HepG2 (cell line): Measurements from ENCODE around the gene HLCS. TPM values are rescaled to one million over a fixed set of nuclear protein-coding genes. Genes with fewer than 3 reads are reported as not detected.

Source experiments
- ATAC-seq: fragments of 200-7000 bp; cut with Tn5 transposase; 3 replicates; pipeline ENCODE4 v1.9.1; 2020; ENCODE audit warnings: mild to moderate bottlenecking, moderate library complexity
- BruUV-seq: library from RNA; stranded (reverse); fragments of 400-500 nt; replicated peaks from 2 replicates; lab custom pipeline; 2021; lab: Mats Ljungman, UMichigan
- CTCF ChIA-PET: fragments of 300-600 bp; formaldehyde crosslinking; extraction: SDS; loops from one replicate; lab custom pipeline; 2021; ENCODE audit warnings: low total read pairs, inconsistent platforms, low intra/inter-chr PET ratio; lab: Yijun Ruan, JAX
- POLR2A ChIA-PET: fragments of 350-600 bp; sonication (Branson Sonifier 250); formaldehyde crosslinking; loops from one replicate; lab custom pipeline; 2020; ENCODE audit warnings: antibody characterized with exemption, inconsistent platforms; lab: Yijun Ruan, JAX
- DNase-seq: peaks from one replicate; pipeline ENCODE4 v3.0.0-alpha.2; 2015; ENCODE audit warnings: low spot score
- FAIRE-seq: peaks from 3 replicates; lab custom pipeline; 2011; peaks lifted over from hg19 to GRCh38; lab: Jason Lieb, UNC
- H2AFZ ChIP-seq: one replicate; pipeline ENCODE4 v1.6.1; 2011; ENCODE audit warnings: low read length, inconsistent platforms
- H3K27ac ChIP-seq: fragments of 300-600 bp; 3 replicates; pipeline ENCODE4 v1.8.0; 2011; ENCODE audit warnings: mixed run types, mild to moderate bottlenecking, mixed read lengths, low read length, inconsistent platforms; ENCODE audit not compliant: insufficient read depth; ENCODE audit errors: extremely low read length
- H3K27me3 ChIP-seq, 2 experiments: fragments of 200-600 bp in 1 of 2; 2 replicates in 1 of 2; 3 replicates in 1 of 2; pipeline versions ENCODE4 v1.6.0 to v1.8.0; 2011; ENCODE audit warnings: low read length in 2 of 2, mild to moderate bottlenecking in 2 of 2, moderate library complexity in 2 of 2, inconsistent platforms in 1 of 2; ENCODE audit not compliant: insufficient read depth in 2 of 2, control insufficient read depth in 1 of 2
- H3K36me3 ChIP-seq, 2 experiments: fragments of 200-600 bp in 1 of 2; replicated peaks in 1 of 2; 2 replicates in 1 of 2; 3 replicates in 1 of 2; pipeline versions ENCODE4 v1.5.1 to v1.8.0; 2011; ENCODE audit warnings: low read length in 2 of 2, inconsistent platforms in 1 of 2; ENCODE audit not compliant: insufficient read depth in 2 of 2, control insufficient read depth in 1 of 2
- H3K4me1 ChIP-seq: 2 replicates; pipeline ENCODE4 v1.5.1; 2012; ENCODE audit warnings: low read length, inconsistent platforms; ENCODE audit not compliant: insufficient read depth
- H3K4me2 ChIP-seq: 2 replicates; pipeline ENCODE4 v1.6.0; 2011; ENCODE audit warnings: low read depth, low read length, inconsistent platforms
- H3K4me3 ChIP-seq, 3 experiments: fragments of 200-600 bp in 1 of 3; sonication (generic), shearing (Covaris generic) in 1 of 3; replicated peaks in 1 of 3; 2 replicates each; pipeline ENCODE4 v1.5.1; 2011 to 2016; ENCODE audit warnings: low read length in 3 of 3, inconsistent platforms in 2 of 3, low read depth in 2 of 3, mild to moderate bottlenecking in 2 of 3, control low read depth in 1 of 3, mixed read lengths in 1 of 3; ENCODE audit not compliant: insufficient read depth in 1 of 3
- H3K79me2 ChIP-seq: one replicate; pipeline ENCODE4 v1.6.1; 2011; ENCODE audit warnings: low read length, inconsistent platforms; ENCODE audit not compliant: insufficient read depth
- H3K9ac ChIP-seq: 2 replicates; pipeline ENCODE4 v1.6.0; 2011; ENCODE audit warnings: mild to moderate bottlenecking, low read depth, low read length, inconsistent platforms; ENCODE audit not compliant: insufficient read depth
- H3K9me3 ChIP-seq: 2 replicates; pipeline ENCODE4 v1.5.1; 2012; ENCODE audit warnings: mild to moderate bottlenecking, low read length
- H4K20me1 ChIP-seq: 2 replicates; pipeline ENCODE4 v1.6.0; 2011; ENCODE audit warnings: inconsistent platforms, mild to moderate bottlenecking, low read length, moderate library complexity; ENCODE audit not compliant: insufficient read depth
- GPN1 ChIP-seq: sonication (generic); formaldehyde crosslinking; IDR thresholded peaks from 2 replicates; pipeline ENCODE4 v1.5.1; 2020; ENCODE audit warnings: missing genetic modification reagents, borderline replicate concordance
- MXI1 ChIP-seq: IDR thresholded peaks from 3 replicates; pipeline ENCODE4 v1.6.1; 2012; ENCODE audit warnings: low read depth, low read length, inconsistent platforms, borderline replicate concordance
- NCOA5 ChIP-seq: sonication (generic); formaldehyde crosslinking; IDR thresholded peaks from 2 replicates; pipeline ENCODE4 v1.4.0; 2020; ENCODE audit warnings: missing genetic modification reagents
- NR2C2 ChIP-seq: sonication (generic); formaldehyde crosslinking; IDR thresholded peaks from 2 replicates; pipeline ENCODE4 v1.4.0; 2020; ENCODE audit warnings: missing genetic modification reagents, mild to moderate bottlenecking, moderate library complexity, borderline replicate concordance
- RELA ChIP-seq: sonication (generic); formaldehyde crosslinking; IDR thresholded peaks from 2 replicates; pipeline ENCODE4 v1.4.0; 2020; ENCODE audit warnings: missing genetic modification reagents
- RFX3 ChIP-seq: IDR thresholded peaks from 2 replicates; pipeline ENCODE4 v1.6.1; 2016; ENCODE audit warnings: missing biosample characterization, missing genetic modification reagents
- TOE1 ChIP-seq: sonication (generic); formaldehyde crosslinking; IDR thresholded peaks from 2 replicates; pipeline ENCODE4 v1.4.0; 2020; ENCODE audit warnings: mild to moderate bottlenecking, missing genetic modification reagents
- ZFP82 ChIP-seq: sonication (generic); formaldehyde crosslinking; IDR thresholded peaks from 2 replicates; pipeline ENCODE4 v1.5.1; 2020; ENCODE audit warnings: mild to moderate bottlenecking, missing genetic modification reagents, borderline replicate concordance
- ZKSCAN8 ChIP-seq: IDR thresholded peaks from 2 replicates; pipeline ENCODE4 v1.6.1; 2016; ENCODE audit warnings: borderline replicate concordance, missing genetic modification reagents, missing compliant biosample characterization
- ZNF329 ChIP-seq: sonication (generic); formaldehyde crosslinking; IDR thresholded peaks from 2 replicates; pipeline ENCODE4 v1.9.0; 2021; ENCODE audit warnings: low read depth, mild to moderate bottlenecking, missing genetic modification reagents
- ZNF354B ChIP-seq: sonication (generic); formaldehyde crosslinking; IDR thresholded peaks from 2 replicates; pipeline ENCODE4 v1.8.0; 2022; ENCODE audit warnings: mild to moderate bottlenecking, missing genetic modification reagents
- ZNF737 ChIP-seq: sonication (generic); formaldehyde crosslinking; IDR thresholded peaks from 2 replicates; pipeline ENCODE4 v1.5.0; 2020; ENCODE audit warnings: missing genetic modification reagents, mild to moderate bottlenecking, borderline replicate concordance
- ZNF761 ChIP-seq: sonication (generic); formaldehyde crosslinking; conservative IDR thresholded peaks from 2 replicates; pipeline ENCODE4 v1.4.0; 2020; ENCODE audit warnings: mild to moderate bottlenecking, missing genetic modification reagents
- WGBS: methylation state at CpG from one replicate; pipeline ENCODE4 v1.1.6; 2017; ENCODE audit warnings: low lambda C conversion rate; 5-methylcytosine and 5-hydroxymethylcytosine counted together
- in situ Hi-C: cut with HindIII; loops from 2 replicates; pipeline ENCODE4 v1.10.0; 2017; ENCODE audit warnings: low pct_unique_long_range_greater_than_20kb; ENCODE audit not compliant: extremely low pct_ligation_motif_present
- intact Hi-C: fragments of 100-400 bp; cut with micrococcal nuclease; formaldehyde crosslinking; loops from one replicate; pipeline ENCODE4 v1.10.0; 2022; ENCODE audit not compliant: unreplicated experiment
- polyA plus RNA-seq, 8 experiments: library from polyadenylated mRNA; depleted of rRNA in 3 of 8; stranded (reverse) in 7 of 8; unstranded in 1 of 8; fragments of >200 nt; fragmentation: Illumina TruSeq in 4 of 8; extraction: Trizol in 4 of 8; gene quantifications; 2 replicates each; pipeline versions ENCODE4 v1.2.1 to v1.2.3, GENCODE V29; 2011 to 2016; ENCODE audit warnings: low read depth in 4 of 8, missing spikeins in 1 of 8, mixed read lengths in 1 of 8; ENCODE audit not compliant: insufficient read depth in 1 of 8
- total RNA-seq, 5 experiments: library from RNA; depleted of rRNA; stranded (reverse); fragments of >200 nt; fragmentation: Illumina TruSeq; extraction: Trizol; gene quantifications; 2 replicates each; pipeline ENCODE4 v1.2.3, GENCODE V29; 2016; ENCODE audit warnings: low read depth in 1 of 5
- TF ChIP-seq, protein P1 (sequence below): sonication (generic); formaldehyde crosslinking; conservative IDR thresholded peaks from 2 replicates; pipeline ENCODE4 v1.4.0; 2020; ENCODE audit warnings: mild to moderate bottlenecking, missing genetic modification reagents, moderate library complexity
- TF ChIP-seq, protein P2 (sequence below): sonication (generic); formaldehyde crosslinking; IDR thresholded peaks from 2 replicates; pipeline ENCODE4 v1.5.0; 2020; ENCODE audit warnings: mild to moderate bottlenecking, missing genetic modification reagents, moderate library complexity
- TF ChIP-seq, protein P3 (sequence below): sonication (generic); formaldehyde crosslinking; IDR thresholded peaks from 2 replicates; pipeline ENCODE4 v1.9.0; 2022; ENCODE audit warnings: missing genetic modification reagents, mild to moderate bottlenecking, borderline replicate concordance
- TF ChIP-seq, protein P4 (sequence below): sonication (generic); formaldehyde crosslinking; IDR thresholded peaks from 2 replicates; pipeline ENCODE4 v1.9.0; 2021; ENCODE audit warnings: missing genetic modification reagents, mild to moderate bottlenecking, borderline replicate concordance

HLCS gene
- total and polyA plus RNA-seq, 2 of the 13 experiments (the other 11 are each of a cell fraction or from before 2014, with no cell fraction given) = 7.9 to 12.3 TPM

DNA sequence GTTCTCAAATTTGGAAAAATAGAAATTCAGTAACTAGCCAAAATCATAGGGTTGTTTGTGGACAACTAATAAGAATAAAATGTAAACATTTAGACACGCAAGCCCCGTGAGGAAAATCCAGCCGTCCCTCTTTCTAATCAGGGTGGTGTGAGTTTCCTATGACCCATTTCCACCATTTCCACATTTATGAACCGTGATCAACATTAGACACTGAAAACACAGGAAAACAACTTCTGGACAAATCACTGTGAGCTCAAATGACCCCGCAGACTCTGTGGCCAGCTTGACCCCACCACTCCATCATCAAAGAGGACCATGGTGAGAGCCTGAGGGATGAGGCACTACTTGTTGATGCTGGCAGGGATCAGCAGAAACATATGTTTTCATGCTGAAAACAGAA lies 166.6 kb downstream of the HLCS start:
- Histone ChIP-seq H3K4me3 (no peak overlapping the region), H4K20me1 (no peaks in the 10 kb centered on the region), H3K27ac (no peak overlapping the region), H3K9ac (no peak overlapping the region), H3K27me3 (no peaks in the 10 kb centered on the region), H2AFZ (no peak overlapping the region), H3K36me3 (no peaks in the 10 kb centered on the region), H3K79me2 (no peaks in the 10 kb centered on the region), H3K4me1 (no peaks in the 10 kb centered on the region), H3K4me2 (no peak overlapping the region), H3K9me3 (peaks cover 4% of the 10 kb centered on the region; the same call in 1 of the 2 replicates)
- ChIA-PET CTCF (no interaction called here), POLR2A (no interaction called here)
- 96% methylated on average over 5 of the region's 5 CpGs for WGBS
- ATAC-seq (no peak), FAIRE-seq (no peak), DNase-seq (no peak)
- in situ Hi-C loops (no loop called here), intact Hi-C loops (no loop called here)
- no TSS peak for BruUV-seq
- TF ChIP-seq RFX3 (CRISPR knock-in tag) (no peak), NCOA5 (CRISPR knock-in tag) (no peak), ZNF761 (no peak), TOE1 (CRISPR knock-in tag) (no peak), RELA (CRISPR knock-in tag) (no peak), ZFP82 (CRISPR knock-in tag) (no peak), GPN1 (CRISPR knock-in tag) (no peak), ZNF737 (CRISPR knock-in tag) (no peak), ZKSCAN8 (CRISPR knock-in tag) (no peak), ZNF354B (CRISPR knock-in tag) (no peak), NR2C2 (no peak), MXI1 (no peak), ZNF329 (CRISPR knock-in tag) (no peak)
- TF ChIP-seq, protein P1, sequence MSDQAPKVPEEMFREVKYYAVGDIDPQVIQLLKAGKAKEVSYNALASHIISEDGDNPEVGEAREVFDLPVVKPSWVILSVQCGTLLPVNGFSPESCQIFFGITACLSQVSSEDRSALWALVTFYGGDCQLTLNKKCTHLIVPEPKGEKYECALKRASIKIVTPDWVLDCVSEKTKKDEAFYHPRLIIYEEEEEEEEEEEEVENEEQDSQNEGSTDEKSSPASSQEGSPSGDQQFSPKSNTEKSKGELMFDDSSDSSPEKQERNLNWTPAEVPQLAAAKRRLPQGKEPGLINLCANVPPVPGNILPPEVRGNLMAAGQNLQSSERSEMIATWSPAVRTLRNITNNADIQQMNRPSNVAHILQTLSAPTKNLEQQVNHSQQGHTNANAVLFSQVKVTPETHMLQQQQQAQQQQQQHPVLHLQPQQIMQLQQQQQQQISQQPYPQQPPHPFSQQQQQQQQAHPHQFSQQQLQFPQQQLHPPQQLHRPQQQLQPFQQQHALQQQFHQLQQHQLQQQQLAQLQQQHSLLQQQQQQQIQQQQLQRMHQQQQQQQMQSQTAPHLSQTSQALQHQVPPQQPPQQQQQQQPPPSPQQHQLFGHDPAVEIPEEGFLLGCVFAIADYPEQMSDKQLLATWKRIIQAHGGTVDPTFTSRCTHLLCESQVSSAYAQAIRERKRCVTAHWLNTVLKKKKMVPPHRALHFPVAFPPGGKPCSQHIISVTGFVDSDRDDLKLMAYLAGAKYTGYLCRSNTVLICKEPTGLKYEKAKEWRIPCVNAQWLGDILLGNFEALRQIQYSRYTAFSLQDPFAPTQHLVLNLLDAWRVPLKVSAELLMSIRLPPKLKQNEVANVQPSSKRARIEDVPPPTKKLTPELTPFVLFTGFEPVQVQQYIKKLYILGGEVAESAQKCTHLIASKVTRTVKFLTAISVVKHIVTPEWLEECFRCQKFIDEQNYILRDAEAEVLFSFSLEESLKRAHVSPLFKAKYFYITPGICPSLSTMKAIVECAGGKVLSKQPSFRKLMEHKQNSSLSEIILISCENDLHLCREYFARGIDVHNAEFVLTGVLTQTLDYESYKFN = no peak
- TF ChIP-seq, protein P2, sequence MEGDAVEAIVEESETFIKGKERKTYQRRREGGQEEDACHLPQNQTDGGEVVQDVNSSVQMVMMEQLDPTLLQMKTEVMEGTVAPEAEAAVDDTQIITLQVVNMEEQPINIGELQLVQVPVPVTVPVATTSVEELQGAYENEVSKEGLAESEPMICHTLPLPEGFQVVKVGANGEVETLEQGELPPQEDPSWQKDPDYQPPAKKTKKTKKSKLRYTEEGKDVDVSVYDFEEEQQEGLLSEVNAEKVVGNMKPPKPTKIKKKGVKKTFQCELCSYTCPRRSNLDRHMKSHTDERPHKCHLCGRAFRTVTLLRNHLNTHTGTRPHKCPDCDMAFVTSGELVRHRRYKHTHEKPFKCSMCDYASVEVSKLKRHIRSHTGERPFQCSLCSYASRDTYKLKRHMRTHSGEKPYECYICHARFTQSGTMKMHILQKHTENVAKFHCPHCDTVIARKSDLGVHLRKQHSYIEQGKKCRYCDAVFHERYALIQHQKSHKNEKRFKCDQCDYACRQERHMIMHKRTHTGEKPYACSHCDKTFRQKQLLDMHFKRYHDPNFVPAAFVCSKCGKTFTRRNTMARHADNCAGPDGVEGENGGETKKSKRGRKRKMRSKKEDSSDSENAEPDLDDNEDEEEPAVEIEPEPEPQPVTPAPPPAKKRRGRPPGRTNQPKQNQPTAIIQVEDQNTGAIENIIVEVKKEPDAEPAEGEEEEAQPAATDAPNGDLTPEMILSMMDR (CRISPR knock-in tag) = no peak
- TF ChIP-seq, protein P3, sequence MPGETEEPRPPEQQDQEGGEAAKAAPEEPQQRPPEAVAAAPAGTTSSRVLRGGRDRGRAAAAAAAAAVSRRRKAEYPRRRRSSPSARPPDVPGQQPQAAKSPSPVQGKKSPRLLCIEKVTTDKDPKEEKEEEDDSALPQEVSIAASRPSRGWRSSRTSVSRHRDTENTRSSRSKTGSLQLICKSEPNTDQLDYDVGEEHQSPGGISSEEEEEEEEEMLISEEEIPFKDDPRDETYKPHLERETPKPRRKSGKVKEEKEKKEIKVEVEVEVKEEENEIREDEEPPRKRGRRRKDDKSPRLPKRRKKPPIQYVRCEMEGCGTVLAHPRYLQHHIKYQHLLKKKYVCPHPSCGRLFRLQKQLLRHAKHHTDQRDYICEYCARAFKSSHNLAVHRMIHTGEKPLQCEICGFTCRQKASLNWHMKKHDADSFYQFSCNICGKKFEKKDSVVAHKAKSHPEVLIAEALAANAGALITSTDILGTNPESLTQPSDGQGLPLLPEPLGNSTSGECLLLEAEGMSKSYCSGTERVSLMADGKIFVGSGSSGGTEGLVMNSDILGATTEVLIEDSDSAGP = no peak
- TF ChIP-seq, protein P4, sequence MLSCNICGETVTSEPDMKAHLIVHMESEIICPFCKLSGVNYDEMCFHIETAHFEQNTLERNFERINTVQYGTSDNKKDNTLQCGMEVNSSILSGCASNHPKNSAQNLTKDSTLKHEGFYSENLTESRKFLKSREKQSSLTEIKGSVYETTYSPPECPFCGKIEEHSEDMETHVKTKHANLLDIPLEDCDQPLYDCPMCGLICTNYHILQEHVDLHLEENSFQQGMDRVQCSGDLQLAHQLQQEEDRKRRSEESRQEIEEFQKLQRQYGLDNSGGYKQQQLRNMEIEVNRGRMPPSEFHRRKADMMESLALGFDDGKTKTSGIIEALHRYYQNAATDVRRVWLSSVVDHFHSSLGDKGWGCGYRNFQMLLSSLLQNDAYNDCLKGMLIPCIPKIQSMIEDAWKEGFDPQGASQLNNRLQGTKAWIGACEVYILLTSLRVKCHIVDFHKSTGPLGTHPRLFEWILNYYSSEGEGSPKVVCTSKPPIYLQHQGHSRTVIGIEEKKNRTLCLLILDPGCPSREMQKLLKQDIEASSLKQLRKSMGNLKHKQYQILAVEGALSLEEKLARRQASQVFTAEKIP (CRISPR knock-in tag) = no peak
